A549 treated with CpdA at 1 μM for 4 hours (cell line): ENCODE measurements around the gene TGFB1I1. TPM values are rescaled to one million over a fixed set of nuclear protein-coding genes. Genes with fewer than 3 reads are reported as not detected.

ENCODE experiments used
- total RNA-seq: library from RNA; stranded (reverse); fragments of 200-300 nt; extraction: Qiagen RNA extraction; gene quantifications from 5 replicates; pipeline ENCODE4 v1.2.3, GENCODE V29; 2022; ENCODE audit warnings: low read depth

TGFB1I1 gene
- total RNA-seq: 34.3 to 68.8 TPM (median 45.1 TPM) in 5 replicates

GRCh38 chr16:31471875-31472708, at the start of gene TGFB1I1:
TGFB1I1 (plus strand) TSS chr16:31472152; CDS start chr16:31472189, 37 bp downstream.

GRCh38 chr16:31428279-31428597, 43.7 kb upstream of the TGFB1I1 start, which contains the start of gene COX6A2:
COX6A2 (minus strand) TSS chr16:31428360; CDS start chr16:31428325, 35 bp downstream.

GRCh38 chr16:31458844-31459686, 12.9 kb upstream of the TGFB1I1 start, which contains the start of gene ARMC5:
ARMC5 (plus strand) TSS chr16:31459501; CDS start chr16:31459525, 24 bp downstream.

GRCh38 chr16:31483081-31483480, 11.1 kb downstream of the TGFB1I1 start, which contains the start of gene SLC5A2:
SLC5A2 (plus strand) TSS chr16:31483123; CDS start chr16:31483137, 14 bp downstream.

GRCh38 chr16:31507929-31508705, 36.2 kb downstream of the TGFB1I1 start, which contains the start of gene RUSF1:
RUSF1 (minus strand) TSS chr16:31508391; CDS start chr16:31508373, 18 bp downstream.

Other genes starting within 250 kb of the TGFB1I1 start
- gene ITGAM, start 212.2 kb upstream of the TGFB1I1 start, total RNA-seq: 2.2 to 3.4 TPM (median 2.8 TPM) in 5 replicates
- 1.2 to 2.4 TPM (median 1.3 TPM) in 5 replicates for gene ITGAX, start 117.0 kb upstream of the TGFB1I1 start, total RNA-seq
- gene ITGAD, start 78.8 kb upstream of the TGFB1I1 start, total RNA-seq: 0.02 to 0.15 TPM in 2 of 5 replicates, not detected in the others
- not detected in 5 replicates for gene COX6A2, start 43.8 kb upstream of the TGFB1I1 start, total RNA-seq
- gene ZNF843, start 29.4 kb upstream of the TGFB1I1 start, total RNA-seq: 0.09 to 0.12 TPM (median 0.10 TPM) in 5 replicates
- gene ARMC5, start 12.7 kb upstream of the TGFB1I1 start, total RNA-seq: 5.3 to 15.0 TPM (median 12.1 TPM) in 5 replicates
- 0.10 to 0.45 TPM (median 0.31 TPM) in 5 replicates for gene SLC5A2, start 11.0 kb downstream of the TGFB1I1 start, total RNA-seq
- 36.7 to 53.6 TPM (median 49.7 TPM) in 5 replicates for gene RUSF1, start 36.2 kb downstream of the TGFB1I1 start, total RNA-seq
- gene AHSP, start 55.7 kb downstream of the TGFB1I1 start, total RNA-seq: not detected in 5 replicates